NCI-H2196 treated with DMSO at 0.1 percent for 48 hours (cell line): Measurements from ENCODE around the gene OPN3.

Experiments
- DNase-seq: peaks from one replicate; lab custom pipeline; 2025; ENCODE audit not compliant: unreplicated experiment; lab: John Stamatoyannopoulos, UW

Gene OPN3

GRCh38 chr1:241646201-241646600, 6.0 kb upstream of the OPN3 start:
- DNase-seq: no peak

GRCh38 chr1:241645199-241645598, 5.0 kb upstream of the OPN3 start:
- no peak for DNase-seq

- no peak for DNase-seq
These were observed 4.1 kb upstream of the OPN3 start for GRCh38 chr1:241644259-241644658.

- DNase-seq: no peak
These were observed 2.4 kb upstream of the OPN3 start for GRCh38 chr1:241642593-241642944.

GRCh38 chr1:241641773-241642592, 1.8 kb upstream of the OPN3 start:
- DNase-seq: no peak

- DNase-seq: no peak
These were observed 876 bp upstream of the OPN3 start for GRCh38 chr1:241640867-241641622.

GRCh38 chr1:241639623-241640148, 483 bp downstream of the OPN3 start:
- no peak for DNase-seq

GRCh38 chr1:241638909-241639622, 1.1 kb downstream of the OPN3 start:
- DNase-seq: no peak

GRCh38 chr1:241638099-241638682, 2.0 kb downstream of the OPN3 start:
- DNase-seq: no peak

GRCh38 chr1:241637604-241638003, 2.6 kb downstream of the OPN3 start:
- no peak for DNase-seq

GRCh38 chr1:241637046-241637590, 3.1 kb downstream of the OPN3 start:
- DNase-seq: no peak

- no peak for DNase-seq
These were observed 3.9 kb downstream of the OPN3 start for GRCh38 chr1:241636291-241636690.

GRCh38 chr1:241635556-241636152, 4.5 kb downstream of the OPN3 start:
- DNase-seq: no peak

- DNase-seq: no peak
These were observed 7.2 kb downstream of the OPN3 start for GRCh38 chr1:241632987-241633386.

- no peak for DNase-seq
These were observed 8.5 kb downstream of the OPN3 start for GRCh38 chr1:241631674-241632073.

GRCh38 chr1:241630899-241631298, 9.3 kb downstream of the OPN3 start:
- DNase-seq: no peak

GRCh38 chr1:241630476-241630875, 9.7 kb downstream of the OPN3 start:
- DNase-seq: no peak

- DNase-seq: no peak
These were observed 10.2 kb downstream of the OPN3 start for GRCh38 chr1:241630005-241630404.

- DNase-seq: peak; percentile 2
These were observed 12.5 kb downstream of the OPN3 start for GRCh38 chr1:241627453-241628259.

- DNase-seq: no peak
These were observed 15.2 kb downstream of the OPN3 start for GRCh38 chr1:241624935-241625334.
